IMR-90 (cell line): ENCODE data around the gene TMEM253.

ENCODE experiments used
- BHLHE40 ChIP-seq: fragments of 150-350 bp; IDR thresholded peaks from 2 replicates; pipeline ENCODE4 v1.6.1; 2016; ENCODE audit warnings: mild to moderate bottlenecking, low read depth, low read length
- CTCF ChIP-seq: conservative IDR thresholded peaks from 2 replicates; pipeline ENCODE4 v1.5.1; 2012; ENCODE audit warnings: mild to moderate bottlenecking, low read depth, low read length, improper control_type of control experiment
- MAZ ChIP-seq: IDR thresholded peaks from 2 replicates; pipeline ENCODE4 v1.6.1; 2012; ENCODE audit warnings: low read depth, mild to moderate bottlenecking, low read length, improper control_type of control experiment, moderate library complexity, borderline replicate concordance
- POLR2A ChIP-seq: IDR thresholded peaks from 2 replicates; pipeline ENCODE4 v1.6.1; 2012; ENCODE audit warnings: mild to moderate bottlenecking, low read depth, low read length
- RCOR1 ChIP-seq: IDR thresholded peaks from 2 replicates; pipeline ENCODE4 v1.6.1; 2012; ENCODE audit warnings: mild to moderate bottlenecking, low read length, improper control_type of control experiment; ENCODE audit not compliant: insufficient replicate concordance
- RFX5 ChIP-seq: IDR thresholded peaks from 2 replicates; pipeline ENCODE4 v1.8.0; 2012; ENCODE audit warnings: low read depth, mild to moderate bottlenecking, low read length, moderate library complexity
- SMC3 ChIP-seq: fragments of 150-350 bp; IDR thresholded peaks from 2 replicates; pipeline ENCODE4 v1.6.1; 2016; ENCODE audit warnings: low read depth, mild to moderate bottlenecking, antibody characterized with exemption, low read length, moderate library complexity
- USF2 ChIP-seq: fragments of 150-350 bp; IDR thresholded peaks from 2 replicates; pipeline ENCODE4 v1.6.1; 2017; ENCODE audit warnings: mild to moderate bottlenecking, antibody characterized with exemption, low read length, low read depth

- TF ChIP-seq CTCF (no peak), USF2 (no peak), SMC3 (no peak), POLR2A (no peak), MAZ (no peak), RFX5 (no peak), BHLHE40 (no peak), RCOR1 (no peak)
These were observed 16.5 kb upstream of the TMEM253 start for GRCh38 chr14:21084396-21084795.
